HEK293 (cell line): ENCODE measurements around the gene FANCC.

Source experiments
- CTCF ChIP-seq: fragments of 450-650 bp; formaldehyde crosslinking; IDR thresholded peaks from 2 replicates; pipeline ENCODE4 v1.5.1; 2016; ENCODE audit warnings: missing biosample characterization, missing genetic modification characterization
- HOXD13 ChIP-seq: sonication (generic); formaldehyde crosslinking; IDR thresholded peaks from 2 replicates; pipeline ENCODE4 v1.8.0; 2022; ENCODE audit warnings: missing genetic modification reagents, borderline replicate concordance
- KLF16 ChIP-seq: fragments of 450-650 bp; formaldehyde crosslinking; IDR thresholded peaks from 2 replicates; pipeline ENCODE4 v1.5.1; 2017; ENCODE audit warnings: missing biosample characterization, missing genetic modification characterization
- PBX3 ChIP-seq: sonication (generic); formaldehyde crosslinking; IDR thresholded peaks from 2 replicates; pipeline ENCODE4 v1.8.1; 2022; ENCODE audit warnings: mild to moderate bottlenecking, moderate library complexity, missing genetic modification reagents
- ZBTB20 ChIP-seq: fragments of 450-650 bp; formaldehyde crosslinking; IDR thresholded peaks from 2 replicates; pipeline ENCODE4 v1.5.1; 2016; ENCODE audit warnings: missing biosample characterization, missing genetic modification characterization
- ZNF174 ChIP-seq: fragments of 450-650 bp; formaldehyde crosslinking; IDR thresholded peaks from 2 replicates; pipeline ENCODE4 v1.5.0; 2017; ENCODE audit warnings: missing biosample characterization, mild to moderate bottlenecking, missing genetic modification characterization
- ZNF274 ChIP-seq, 2 experiments: fragments of 200-500 bp in 1 of 2; fragments of 450-650 bp in 1 of 2; sonication (Bioruptor generic) in 1 of 2; formaldehyde crosslinking in 1 of 2; IDR thresholded peaks; 2 replicates each; pipeline versions ENCODE4 v1.5.1 to v1.6.1; 2014 to 2016; ENCODE audit warnings: borderline replicate concordance in 1 of 2, inconsistent platforms in 1 of 2, low read length in 1 of 2, missing biosample characterization in 1 of 2, missing genetic modification characterization in 1 of 2
- ZNF473 ChIP-seq: fragments of 450-650 bp; formaldehyde crosslinking; IDR thresholded peaks from 2 replicates; pipeline ENCODE4 v1.5.1; 2017; ENCODE audit warnings: missing biosample characterization, missing genetic modification characterization
- ZNF501 ChIP-seq: fragments of 450-650 bp; formaldehyde crosslinking; IDR thresholded peaks from 2 replicates; pipeline ENCODE4 v1.5.1; 2016; ENCODE audit warnings: missing biosample characterization, missing genetic modification characterization

- TF ChIP-seq ZNF501 (no peak), ZBTB20 (no peak), KLF16 (tag by site-specific recombination) (no peak), ZNF473 (tag by site-specific recombination) (no peak), CTCF (tag by site-specific recombination) (no peak), PBX3 (CRISPR knock-in tag) (no peak), ZNF274 (IDR thresholded peaks at IDR 0.05; ENCODE audit: low read length) (no peak), ZNF274 (tag by site-specific recombination; IDR thresholded peaks at IDR 0.05; ENCODE audit: borderline replicate concordance) (no peak), HOXD13 (CRISPR knock-in tag) (no peak), ZNF174 (tag by site-specific recombination) (no peak)
Measured at GRCh38 chr9:95138474-95138873, 179.0 kb downstream of the FANCC start.
